HEK293 (cell line): ENCODE results near the gene B9D1.

Experiments
- TRIM28 ChIP-seq: IDR thresholded peaks from 2 replicates; pipeline ENCODE4 v1.6.1; 2011; ENCODE audit warnings: low read length, control low read depth, borderline replicate concordance
- ZNF544 ChIP-seq: fragments of 450-650 bp; formaldehyde crosslinking; IDR thresholded peaks from 2 replicates; pipeline ENCODE4 v1.5.0; 2017; ENCODE audit warnings: missing biosample characterization, missing genetic modification characterization
- ZNF585B ChIP-seq: fragments of 450-650 bp; formaldehyde crosslinking; IDR thresholded peaks from 2 replicates; pipeline ENCODE4 v1.5.1; 2016; ENCODE audit warnings: missing biosample characterization, missing genetic modification characterization
- TF ChIP-seq, protein P1 (sequence below): fragments of 450-650 bp; formaldehyde crosslinking; IDR thresholded peaks from 2 replicates; pipeline ENCODE4 v1.5.1; 2016; ENCODE audit warnings: missing biosample characterization, missing genetic modification characterization
- TF ChIP-seq, protein P2 (sequence below): fragments of 450-650 bp; formaldehyde crosslinking; IDR thresholded peaks from 2 replicates; pipeline ENCODE4 v1.5.1; 2016; ENCODE audit warnings: missing biosample characterization, missing genetic modification characterization
- TF ChIP-seq, protein P3 (sequence below): sonication (generic); formaldehyde crosslinking; IDR thresholded peaks from 2 replicates; pipeline ENCODE4 v1.8.1; 2022; ENCODE audit warnings: mild to moderate bottlenecking, moderate library complexity, missing genetic modification reagents

DNA sequence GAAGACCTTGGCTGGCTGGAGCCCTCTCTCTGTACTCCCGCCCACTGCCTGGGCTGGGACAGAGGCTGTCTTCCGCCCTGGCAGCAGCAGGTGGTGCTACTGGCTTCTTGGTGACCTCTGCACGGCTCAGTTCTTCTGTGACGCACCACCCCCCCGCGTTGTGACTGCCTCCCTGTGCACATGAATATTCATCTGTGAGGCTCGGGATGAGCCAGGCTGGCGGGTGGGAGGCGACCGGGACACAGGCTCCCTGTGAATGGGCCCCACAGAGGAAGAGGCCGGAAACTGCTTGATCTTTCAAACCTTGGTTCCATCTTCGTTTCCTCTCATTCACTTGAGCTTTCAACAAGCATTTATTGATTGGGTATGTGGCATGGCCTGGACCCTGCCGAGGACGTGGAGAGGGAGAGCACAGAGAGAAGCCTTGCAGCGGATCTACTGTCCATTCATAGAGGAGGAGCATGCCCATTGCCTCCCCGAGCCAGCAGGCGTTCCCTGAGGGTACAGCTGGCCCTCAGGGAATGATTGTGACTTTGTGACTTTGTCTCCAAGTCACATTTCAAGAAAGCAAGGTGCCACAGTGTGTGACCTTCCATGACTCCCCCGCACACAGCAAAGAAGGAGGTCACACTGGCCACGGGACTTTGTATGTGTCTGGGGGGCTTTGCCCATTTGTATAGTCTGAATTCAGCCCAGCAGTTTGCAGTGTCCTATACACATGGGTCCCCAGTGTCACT, 45.0 kb downstream of the B9D1 start:
- TF ChIP-seq, protein P1, sequence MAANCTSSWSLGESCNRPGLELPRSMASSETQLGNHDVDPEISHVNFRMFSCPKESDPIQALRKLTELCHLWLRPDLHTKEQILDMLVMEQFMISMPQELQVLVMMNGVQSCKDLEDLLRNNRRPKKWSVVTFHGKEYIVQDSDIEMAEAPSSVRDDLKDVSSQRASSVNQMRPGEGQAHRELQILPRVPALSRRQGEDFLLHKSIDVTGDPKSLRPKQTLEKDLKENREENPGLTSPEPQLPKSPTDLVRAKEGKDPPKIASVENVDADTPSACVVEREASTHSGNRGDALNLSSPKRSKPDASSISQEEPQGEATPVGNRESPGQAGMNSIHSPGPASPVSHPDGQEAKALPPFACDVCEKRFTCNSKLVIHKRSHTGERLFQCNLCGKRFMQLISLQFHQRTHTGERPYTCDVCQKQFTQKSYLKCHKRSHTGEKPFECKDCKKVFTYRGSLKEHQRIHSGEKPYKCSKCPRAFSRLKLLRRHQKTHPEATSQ, result no peak
- TF ChIP-seq, protein P2, sequence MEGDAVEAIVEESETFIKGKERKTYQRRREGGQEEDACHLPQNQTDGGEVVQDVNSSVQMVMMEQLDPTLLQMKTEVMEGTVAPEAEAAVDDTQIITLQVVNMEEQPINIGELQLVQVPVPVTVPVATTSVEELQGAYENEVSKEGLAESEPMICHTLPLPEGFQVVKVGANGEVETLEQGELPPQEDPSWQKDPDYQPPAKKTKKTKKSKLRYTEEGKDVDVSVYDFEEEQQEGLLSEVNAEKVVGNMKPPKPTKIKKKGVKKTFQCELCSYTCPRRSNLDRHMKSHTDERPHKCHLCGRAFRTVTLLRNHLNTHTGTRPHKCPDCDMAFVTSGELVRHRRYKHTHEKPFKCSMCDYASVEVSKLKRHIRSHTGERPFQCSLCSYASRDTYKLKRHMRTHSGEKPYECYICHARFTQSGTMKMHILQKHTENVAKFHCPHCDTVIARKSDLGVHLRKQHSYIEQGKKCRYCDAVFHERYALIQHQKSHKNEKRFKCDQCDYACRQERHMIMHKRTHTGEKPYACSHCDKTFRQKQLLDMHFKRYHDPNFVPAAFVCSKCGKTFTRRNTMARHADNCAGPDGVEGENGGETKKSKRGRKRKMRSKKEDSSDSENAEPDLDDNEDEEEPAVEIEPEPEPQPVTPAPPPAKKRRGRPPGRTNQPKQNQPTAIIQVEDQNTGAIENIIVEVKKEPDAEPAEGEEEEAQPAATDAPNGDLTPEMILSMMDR, result peak; percentile 78
- TF ChIP-seq ZNF585B (tag by site-specific recombination) (no peak), ZNF544 (tag by site-specific recombination) (no peak), TRIM28 (peak; percentile 53; the same call in 1 of the 2 replicates)
- TF ChIP-seq, protein P3, sequence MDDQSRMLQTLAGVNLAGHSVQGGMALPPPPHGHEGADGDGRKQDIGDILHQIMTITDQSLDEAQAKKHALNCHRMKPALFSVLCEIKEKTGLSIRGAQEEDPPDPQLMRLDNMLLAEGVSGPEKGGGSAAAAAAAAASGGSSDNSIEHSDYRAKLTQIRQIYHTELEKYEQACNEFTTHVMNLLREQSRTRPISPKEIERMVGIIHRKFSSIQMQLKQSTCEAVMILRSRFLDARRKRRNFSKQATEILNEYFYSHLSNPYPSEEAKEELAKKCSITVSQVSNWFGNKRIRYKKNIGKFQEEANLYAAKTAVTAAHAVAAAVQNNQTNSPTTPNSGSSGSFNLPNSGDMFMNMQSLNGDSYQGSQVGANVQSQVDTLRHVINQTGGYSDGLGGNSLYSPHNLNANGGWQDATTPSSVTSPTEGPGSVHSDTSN, result no peak
